ENCODE measurements around the gene ADISSP.

Gene ADISSP

GRCh38 chr20:3767427-3768341 lies at the start of gene ADISSP:
Gene ADISSP, minus strand, starts transcription at chr20:3767753. Its CDS starts 7,653 bp downstream, at chr20:3760100.
- peak; percentile 97 for DNase-seq (ENCODE audit: low spot score)

GRCh38 chr20:3815703-3816315 lies 48.3 kb upstream of the ADISSP start:
- DNase-seq (ENCODE audit: low spot score): no peak

GRCh38 chr20:3814928-3815495 lies 47.5 kb upstream of the ADISSP start:
- no peak for DNase-seq (ENCODE audit: low spot score)

- no peak for DNase-seq (ENCODE audit: low spot score)
Observed at GRCh38 chr20:3813848-3814581, 46.5 kb upstream of the ADISSP start.

- no peak for DNase-seq (ENCODE audit: low spot score)
Observed at GRCh38 chr20:3812975-3813847, 45.7 kb upstream of the ADISSP start.

- no peak for DNase-seq (ENCODE audit: low spot score)
Observed at GRCh38 chr20:3812259-3812681, 44.7 kb upstream of the ADISSP start.

- DNase-seq (ENCODE audit: low spot score): peak; percentile 96
Observed at GRCh38 chr20:3811467-3812258, 44.1 kb upstream of the ADISSP start.

GRCh38 chr20:3808544-3808943 lies 41.0 kb upstream of the ADISSP start:
- DNase-seq (ENCODE audit: low spot score): no peak

GRCh38 chr20:3804781-3805180 lies 37.2 kb upstream of the ADISSP start:
- no peak for DNase-seq (ENCODE audit: low spot score)

- no peak for DNase-seq (ENCODE audit: low spot score)
Observed at GRCh38 chr20:3804254-3804751, 36.8 kb upstream of the ADISSP start.

GRCh38 chr20:3803854-3804253 lies 36.3 kb upstream of the ADISSP start:
- no peak for DNase-seq (ENCODE audit: low spot score)

- DNase-seq (ENCODE audit: low spot score): no peak
Observed at GRCh38 chr20:3803289-3803688, 35.7 kb upstream of the ADISSP start.

GRCh38 chr20:3802524-3803239 lies 35.1 kb upstream of the ADISSP start:
- no peak for DNase-seq (ENCODE audit: low spot score)

- DNase-seq (ENCODE audit: low spot score): no peak
Observed at GRCh38 chr20:3801846-3802245, 34.3 kb upstream of the ADISSP start.

- no peak for DNase-seq (ENCODE audit: low spot score)
Observed at GRCh38 chr20:3801299-3801698, 33.7 kb upstream of the ADISSP start.

GRCh38 chr20:3800878-3801260 lies 33.3 kb upstream of the ADISSP start:
- no peak for DNase-seq (ENCODE audit: low spot score)

- DNase-seq (ENCODE audit: low spot score): no peak
Observed at GRCh38 chr20:3800256-3800877, 32.8 kb upstream of the ADISSP start.

GRCh38 chr20:3798908-3799248 lies 31.3 kb upstream of the ADISSP start:
- DNase-seq (ENCODE audit: low spot score): no peak

GRCh38 chr20:3798373-3798768 lies 30.8 kb upstream of the ADISSP start:
- DNase-seq (ENCODE audit: low spot score): no peak

Measured in hematopoietic multipotent progenitor cell treated with erythropoietin and hydrocortisone succinate and interleukin-3 and kit ligand, for 15 days (in vitro differentiated cells).